Thoracic aorta endothelial cell (primary cell): ENCODE results near the gene TUSC7. TPM values are rescaled to one million over a fixed set of nuclear protein-coding genes. Genes with fewer than 3 reads are reported as not detected.

Experiments
- total RNA-seq: library from RNA; depleted of rRNA; stranded (reverse); fragments of >200 nt; gene quantifications from 2 replicates; pipeline ENCODE4 v1.2.3, GENCODE V29; 2012

Gene TUSC7
- not detected in 2 replicates for total RNA-seq

DNA sequence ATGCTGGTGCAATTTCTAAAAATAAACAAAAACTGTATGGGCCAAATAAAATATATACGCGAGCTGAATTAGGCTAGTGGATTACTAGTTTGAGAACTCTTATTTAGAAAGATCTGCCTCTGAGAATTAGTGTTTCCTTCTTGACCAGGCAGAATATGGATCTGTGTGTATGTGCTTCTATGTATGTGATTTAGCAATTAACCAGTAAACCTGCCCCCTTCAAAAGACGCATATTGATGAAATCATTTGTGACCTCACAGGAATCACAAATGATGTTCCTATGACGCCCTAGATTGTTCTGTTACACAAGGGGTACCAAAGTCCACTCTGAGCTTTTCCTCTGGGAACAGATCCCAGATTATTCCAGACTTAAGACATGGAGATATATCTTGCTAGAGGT lies at the start of gene TUSC7:
Gene TUSC7, plus strand, starts transcription at position 301 of the 400 bp plus-strand sequence.

